HEK293 (cell line): ENCODE data around the gene HOXA11.

Experiments used
- CTCF ChIA-PET: fragments of 350-600 bp; formaldehyde crosslinking; extraction: SDS; loops from one replicate; lab custom pipeline; 2021; ENCODE audit warnings: antibody characterized with exemption; lab: Yijun Ruan, JAX
- POLR2A ChIA-PET: fragments of 300-600 bp; formaldehyde crosslinking; extraction: SDS; loops from one replicate; lab custom pipeline; 2020; ENCODE audit warnings: antibody characterized with exemption, inconsistent platforms; lab: Yijun Ruan, JAX
- H3K27ac ChIP-seq: fragments of 200-500 bp; sonication (Bioruptor generic); 2 replicates; pipeline ENCODE4 v1.5.1; 2014; ENCODE audit warnings: low read depth, low read length, control low read depth, inconsistent platforms; ENCODE audit errors: extremely low read depth
- H3K36me3 ChIP-seq, 2 experiments: fragments of 200-500 bp in 1 of 2; sonication (Bioruptor generic) in 1 of 2; 1 replicate in 1 of 2; 2 replicates in 1 of 2; pipeline ENCODE4 v1.5.1; 2014 to 2017; ENCODE audit warnings: inconsistent platforms in 2 of 2, low read length in 2 of 2; ENCODE audit not compliant: control insufficient read depth in 2 of 2, insufficient read depth in 1 of 2
- H3K4me1 ChIP-seq: fragments of 200-500 bp; sonication (Bioruptor generic); 2 replicates; pipeline ENCODE4 v1.5.1; 2014; ENCODE audit warnings: mild to moderate bottlenecking, low read length, inconsistent platforms; ENCODE audit not compliant: control insufficient read depth, insufficient read depth
- H3K4me3 ChIP-seq: 2 replicates; pipeline ENCODE4 v1.5.1; 2011; ENCODE audit warnings: low read depth, mild to moderate bottlenecking, control low read depth, low read length, moderate library complexity
- H3K9me3 ChIP-seq: fragments of 200-500 bp; sonication (Bioruptor generic); 2 replicates; pipeline ENCODE4 v1.5.1; 2014; ENCODE audit warnings: low read depth, low read length, inconsistent platforms; ENCODE audit not compliant: control insufficient read depth, insufficient read depth
- BCL11B ChIP-seq: fragments of 450-650 bp; formaldehyde crosslinking; IDR thresholded peaks from 2 replicates; pipeline ENCODE4 v1.5.1; 2016; ENCODE audit warnings: low read depth, missing biosample characterization, missing genetic modification characterization
- KLF1 ChIP-seq: fragments of 450-650 bp; formaldehyde crosslinking; IDR thresholded peaks from 2 replicates; pipeline ENCODE4 v1.5.1; 2016; ENCODE audit warnings: missing biosample characterization, missing genetic modification characterization
- PATZ1 ChIP-seq: fragments of 450-650 bp; formaldehyde crosslinking; IDR thresholded peaks from 2 replicates; pipeline ENCODE4 v1.5.1; 2016; ENCODE audit warnings: missing biosample characterization, missing genetic modification characterization
- SETDB1 ChIP-seq: IDR thresholded peaks from one replicate; pipeline ENCODE4 v1.6.1; 2017; ENCODE audit warnings: mild to moderate bottlenecking, low read length, moderate library complexity, mixed read lengths; ENCODE audit not compliant: insufficient read length
- ZNF155 ChIP-seq: fragments of 450-650 bp; formaldehyde crosslinking; IDR thresholded peaks from 2 replicates; pipeline ENCODE4 v1.5.1; 2016; ENCODE audit warnings: missing biosample characterization, missing genetic modification characterization
- ZNF157 ChIP-seq: fragments of 450-650 bp; formaldehyde crosslinking; IDR thresholded peaks from 2 replicates; pipeline ENCODE4 v1.5.1; 2016; ENCODE audit warnings: missing biosample characterization, missing genetic modification characterization
- ZNF248 ChIP-seq: fragments of 450-650 bp; formaldehyde crosslinking; IDR thresholded peaks from 2 replicates; pipeline ENCODE4 v1.5.1; 2017; ENCODE audit warnings: missing biosample characterization, missing genetic modification characterization
- ZNF266 ChIP-seq: fragments of 450-650 bp; formaldehyde crosslinking; IDR thresholded peaks from 2 replicates; pipeline ENCODE4 v1.5.1; 2016; ENCODE audit warnings: missing biosample characterization, missing genetic modification characterization, low read depth
- ZNF302 ChIP-seq: fragments of 450-650 bp; formaldehyde crosslinking; IDR thresholded peaks from 2 replicates; pipeline ENCODE4 v1.5.1; 2016; ENCODE audit warnings: missing biosample characterization, missing genetic modification characterization, low read depth
- ZNF311 ChIP-seq: fragments of 450-650 bp; formaldehyde crosslinking; IDR thresholded peaks from 2 replicates; pipeline ENCODE4 v1.5.1; 2017; ENCODE audit warnings: missing biosample characterization, missing genetic modification characterization, borderline replicate concordance
- ZNF335 ChIP-seq: fragments of 450-650 bp; formaldehyde crosslinking; conservative IDR thresholded peaks from 2 replicates; pipeline ENCODE4 v1.5.1; 2016; ENCODE audit warnings: missing biosample characterization, missing genetic modification characterization
- ZNF350 ChIP-seq: fragments of 450-650 bp; formaldehyde crosslinking; IDR thresholded peaks from 2 replicates; pipeline ENCODE4 v1.5.0; 2017; ENCODE audit warnings: missing biosample characterization, mild to moderate bottlenecking, missing genetic modification characterization
- ZNF404 ChIP-seq: fragments of 450-650 bp; formaldehyde crosslinking; IDR thresholded peaks from 2 replicates; pipeline ENCODE4 v1.5.1; 2017; ENCODE audit warnings: missing biosample characterization, missing genetic modification characterization
- ZNF48 ChIP-seq: fragments of 450-650 bp; formaldehyde crosslinking; IDR thresholded peaks from 2 replicates; pipeline ENCODE4 v1.5.1; 2016; ENCODE audit warnings: missing biosample characterization, missing genetic modification characterization
- ZNF560 ChIP-seq: fragments of 450-650 bp; formaldehyde crosslinking; IDR thresholded peaks from 2 replicates; pipeline ENCODE4 v1.5.1; 2017; ENCODE audit warnings: missing biosample characterization, missing genetic modification characterization, borderline replicate concordance
- ZNF561 ChIP-seq: fragments of 450-650 bp; IDR thresholded peaks from 2 replicates; pipeline ENCODE4 v1.5.1; 2018; ENCODE audit warnings: missing biosample characterization, missing genetic modification characterization, borderline replicate concordance
- ZNF610 ChIP-seq: fragments of 450-650 bp; formaldehyde crosslinking; IDR thresholded peaks from 2 replicates; pipeline ENCODE4 v1.5.1; 2016; ENCODE audit warnings: missing biosample characterization, missing genetic modification characterization, borderline replicate concordance
- ZNF76 ChIP-seq: fragments of 450-650 bp; formaldehyde crosslinking; IDR thresholded peaks from 2 replicates; pipeline ENCODE4; 2016; ENCODE audit warnings: low read depth, missing biosample characterization, missing genetic modification characterization, borderline replicate concordance
- ZNF768 ChIP-seq: fragments of 450-650 bp; formaldehyde crosslinking; IDR thresholded peaks from 2 replicates; pipeline ENCODE4 v1.5.1; 2018; ENCODE audit warnings: missing biosample characterization, mild to moderate bottlenecking, missing genetic modification characterization
- ZSCAN23 ChIP-seq: fragments of 450-650 bp; formaldehyde crosslinking; IDR thresholded peaks from 2 replicates; pipeline ENCODE4 v1.5.1; 2016; ENCODE audit warnings: missing biosample characterization, missing genetic modification characterization
- TF ChIP-seq, protein P1 (sequence below): fragments of 450-650 bp; formaldehyde crosslinking; conservative IDR thresholded peaks from 2 replicates; pipeline ENCODE4 v1.5.1; 2016; ENCODE audit warnings: low read depth, missing biosample characterization, missing genetic modification characterization

HOXA11 gene

GRCh38 chr7:27215356-27215755, 30.3 kb upstream of the HOXA11 start:
- Histone ChIP-seq H3K4me3 (no peak overlapping the region), H3K36me3 (no peaks in the 10 kb centered on the region), H3K27ac (no peak overlapping the region), H3K9me3 (no peaks in the 10 kb centered on the region), H3K4me1 (peaks cover 4% of the 10 kb centered on the region; the same call in 1 of the 2 replicates)
- CTCF ChIA-PET = interaction anchor here (1.6 kb wide), 1 partner anchor 20 kb away, joined by 3 read pairs; no protein-coding TSS in a partner anchor
- POLR2A ChIA-PET = no interaction called here
- no peak for TF ChIP-seq ZNF311
- no peak for TF ChIP-seq BCL11B (tag by site-specific recombination)
- TF ChIP-seq ZNF248 = no peak
- TF ChIP-seq, protein P1, sequence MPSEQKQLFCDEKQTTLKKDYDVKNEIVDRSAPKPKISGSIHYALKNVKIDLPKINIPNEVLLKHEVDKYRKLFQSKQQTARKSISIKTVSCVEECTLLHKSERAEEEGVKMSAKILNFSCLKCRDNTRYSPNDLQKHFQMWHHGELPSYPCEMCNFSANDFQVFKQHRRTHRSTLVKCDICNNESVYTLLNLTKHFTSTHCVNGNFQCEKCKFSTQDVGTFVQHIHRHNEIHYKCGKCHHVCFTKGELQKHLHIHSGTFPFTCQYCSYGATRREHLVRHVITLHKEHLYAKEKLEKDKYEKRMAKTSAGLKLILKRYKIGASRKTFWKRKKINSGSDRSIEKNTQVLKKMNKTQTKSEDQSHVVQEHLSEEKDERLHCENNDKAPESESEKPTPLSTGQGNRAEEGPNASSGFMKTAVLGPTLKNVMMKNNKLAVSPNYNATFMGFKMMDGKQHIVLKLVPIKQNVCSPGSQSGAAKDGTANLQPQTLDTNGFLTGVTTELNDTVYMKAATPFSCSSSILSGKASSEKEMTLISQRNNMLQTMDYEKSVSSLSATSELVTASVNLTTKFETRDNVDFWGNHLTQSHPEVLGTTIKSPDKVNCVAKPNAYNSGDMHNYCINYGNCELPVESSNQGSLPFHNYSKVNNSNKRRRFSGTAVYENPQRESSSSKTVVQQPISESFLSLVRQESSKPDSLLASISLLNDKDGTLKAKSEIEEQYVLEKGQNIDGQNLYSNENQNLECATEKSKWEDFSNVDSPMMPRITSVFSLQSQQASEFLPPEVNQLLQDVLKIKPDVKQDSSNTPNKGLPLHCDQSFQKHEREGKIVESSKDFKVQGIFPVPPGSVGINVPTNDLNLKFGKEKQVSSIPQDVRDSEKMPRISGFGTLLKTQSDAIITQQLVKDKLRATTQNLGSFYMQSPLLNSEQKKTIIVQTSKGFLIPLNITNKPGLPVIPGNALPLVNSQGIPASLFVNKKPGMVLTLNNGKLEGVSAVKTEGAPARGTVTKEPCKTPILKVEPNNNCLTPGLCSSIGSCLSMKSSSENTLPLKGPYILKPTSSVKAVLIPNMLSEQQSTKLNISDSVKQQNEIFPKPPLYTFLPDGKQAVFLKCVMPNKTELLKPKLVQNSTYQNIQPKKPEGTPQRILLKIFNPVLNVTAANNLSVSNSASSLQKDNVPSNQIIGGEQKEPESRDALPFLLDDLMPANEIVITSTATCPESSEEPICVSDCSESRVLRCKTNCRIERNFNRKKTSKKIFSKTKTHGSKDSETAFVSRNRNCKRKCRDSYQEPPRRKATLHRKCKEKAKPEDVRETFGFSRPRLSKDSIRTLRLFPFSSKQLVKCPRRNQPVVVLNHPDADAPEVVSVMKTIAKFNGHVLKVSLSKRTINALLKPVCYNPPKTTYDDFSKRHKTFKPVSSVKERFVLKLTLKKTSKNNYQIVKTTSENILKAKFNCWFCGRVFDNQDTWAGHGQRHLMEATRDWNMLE = no peak
- no peak for TF ChIP-seq ZNF404 (tag by site-specific recombination)
- no peak for TF ChIP-seq SETDB1
- no peak for TF ChIP-seq ZNF48 (tag by site-specific recombination)
- no peak for TF ChIP-seq PATZ1 (tag by site-specific recombination)
- TF ChIP-seq ZNF302 (tag by site-specific recombination) = no peak
- TF ChIP-seq ZNF350 (tag by site-specific recombination) = no peak
- no peak for TF ChIP-seq ZNF155 (tag by site-specific recombination)
- no peak for TF ChIP-seq ZNF561 (tag by site-specific recombination)
- TF ChIP-seq ZNF157 (tag by site-specific recombination) = no peak
- TF ChIP-seq ZNF768 (tag by site-specific recombination) = no peak

DNA sequence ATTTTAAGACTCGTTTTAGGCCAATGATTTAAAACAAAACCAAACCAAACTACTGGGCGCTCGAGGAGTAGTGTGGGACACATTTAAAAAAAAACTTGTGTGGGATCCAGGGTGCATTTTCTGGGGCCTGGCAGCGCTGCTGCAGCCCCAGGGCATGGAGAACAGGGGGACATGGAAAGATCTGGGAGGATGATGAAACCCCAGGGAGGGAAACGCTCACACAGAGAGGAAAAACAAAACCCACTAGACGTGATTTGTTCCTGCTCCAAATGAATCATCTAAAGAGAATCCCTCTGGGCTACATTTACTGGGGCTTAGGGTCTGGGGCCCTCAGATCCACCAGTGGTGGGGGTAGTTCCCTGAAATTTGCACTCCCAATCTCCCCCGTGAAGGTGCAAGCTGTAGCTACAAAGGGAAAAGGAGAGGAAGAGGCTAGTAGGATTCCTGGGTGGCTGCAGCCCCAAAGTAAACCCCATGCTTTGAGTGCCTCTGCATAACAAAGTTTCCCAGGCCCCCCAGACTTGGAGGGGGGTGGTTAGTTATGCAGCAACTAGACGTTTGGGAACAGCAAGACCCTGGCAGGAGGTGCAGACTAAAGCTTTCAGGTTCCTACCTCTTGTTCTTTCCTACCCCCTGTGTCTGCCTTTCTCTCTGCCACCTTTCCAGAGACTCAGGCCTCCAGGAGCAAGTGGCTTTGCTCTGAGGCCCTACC, 29.4 kb upstream of the HOXA11 start:
- H3K36me3 ChIP-seq = no peaks in the 10 kb centered on the region
- peaks cover 4% of the 10 kb centered on the region; the same call in 1 of the 2 replicates for H3K4me1 ChIP-seq
- TF ChIP-seq ZNF311 = no peak
- no peak for TF ChIP-seq ZNF248
- TF ChIP-seq ZNF76 (tag by site-specific recombination) = no peak
- TF ChIP-seq ZNF560 (tag by site-specific recombination) = no peak
- TF ChIP-seq KLF1 (tag by site-specific recombination) = no peak
- TF ChIP-seq ZSCAN23 (tag by site-specific recombination) = no peak
- no peak for TF ChIP-seq ZNF266 (tag by site-specific recombination)
- no peak for TF ChIP-seq ZNF404 (tag by site-specific recombination)
- no peak for TF ChIP-seq ZNF610 (tag by site-specific recombination)
- no peak for TF ChIP-seq BCL11B (tag by site-specific recombination)
- no peak for TF ChIP-seq ZNF335
- TF ChIP-seq, all 188 proteins: peak for 0
- Histone ChIP-seq H3K4me3 (no peak overlapping the region), H3K9me3 (no peaks in the 10 kb centered on the region), H3K27ac (no peak overlapping the region)
- CTCF ChIA-PET = interaction anchor here (0.7 to 1.6 kb wide), 2 partner anchors 19 to 724 kb away, joined by 3 read pairs; no protein-coding TSS in a partner anchor
- POLR2A ChIA-PET = no interaction called here
